Measurements from ENCODE around the gene ABCB9. TPM values are rescaled to one million over a fixed set of nuclear protein-coding genes. Genes with fewer than 3 reads are reported as not detected.
A peak's percentile ranks its signal among the peaks of the same experiment; 100 is the strongest.
"Not testable (repeated sequence)": the region's sequence is repeated elsewhere in the genome, so short reads cannot be mapped to it uniquely, and the experiment has no call there.

Gene ABCB9
- total RNA-seq, 2 experiments from 2014 or later, result 3.6 TPM

- no peaks in the 10 kb centered on the region for H3K36me3 Mint-ChIP-seq
- no peak overlapping the region for H3K4me3 Mint-ChIP-seq
- H3K27ac Mint-ChIP-seq, result no peak overlapping the region
- no peaks in the 10 kb centered on the region for H3K27me3 Mint-ChIP-seq
- H3K4me1 Mint-ChIP-seq, result peaks cover 20% of the 10 kb centered on the region
- no peaks in the 10 kb centered on the region for H3K9me3 Mint-ChIP-seq
- no peak for DNase-seq
Observed at GRCh38 chr12:122949405-122949804, 16.9 kb downstream of the ABCB9 start.

GRCh38 chr12:122948605-122949004, 17.7 kb downstream of the ABCB9 start:
- no peak overlapping the region for H3K4me3 Mint-ChIP-seq
- no peaks in the 10 kb centered on the region for H3K9me3 Mint-ChIP-seq
- H3K27me3 Mint-ChIP-seq, result no peaks in the 10 kb centered on the region
- H3K27ac Mint-ChIP-seq, result no peak overlapping the region
- peaks cover 20% of the 10 kb centered on the region for H3K4me1 Mint-ChIP-seq
- no peaks in the 10 kb centered on the region for H3K36me3 Mint-ChIP-seq
- DNase-seq, result no peak

- Mint-ChIP-seq H3K27ac (peak overlapping the region; percentile 74), H3K4me1 (peaks cover 29% of the 10 kb centered on the region), H3K36me3 (no peaks in the 10 kb centered on the region), H3K9me3 (no peaks in the 10 kb centered on the region), H3K27me3 (no peaks in the 10 kb centered on the region), H3K4me3 (no peak overlapping the region)
- DNase-seq, result no peak
Observed at GRCh38 chr12:122947352-122947792, 18.9 kb downstream of the ABCB9 start.

- peaks cover 27% of the 10 kb centered on the region for H3K4me1 Mint-ChIP-seq
- no peak overlapping the region for H3K4me3 Mint-ChIP-seq
- peak overlapping the region; percentile 74 for H3K27ac Mint-ChIP-seq
- H3K9me3 Mint-ChIP-seq, result no peaks in the 10 kb centered on the region
- H3K36me3 Mint-ChIP-seq, result no peaks in the 10 kb centered on the region
- no peaks in the 10 kb centered on the region for H3K27me3 Mint-ChIP-seq
- DNase-seq, result peak; percentile 88
Observed at GRCh38 chr12:122946690-122947341, 19.4 kb downstream of the ABCB9 start.

- Mint-ChIP-seq H3K27me3 (no peaks in the 10 kb centered on the region), H3K4me3 (no peak overlapping the region), H3K27ac (no peak overlapping the region), H3K4me1 (peaks cover 27% of the 10 kb centered on the region), H3K36me3 (no peaks in the 10 kb centered on the region), H3K9me3 (no peaks in the 10 kb centered on the region)
- DNase-seq, result no peak
Observed at GRCh38 chr12:122944605-122945592, 21.4 kb downstream of the ABCB9 start.

GRCh38 chr12:122943196-122943595, 23.1 kb downstream of the ABCB9 start:
- Mint-ChIP-seq H3K27me3 (no peaks in the 10 kb centered on the region), H3K27ac (no peak overlapping the region), H3K4me1 (peaks cover 27% of the 10 kb centered on the region), H3K4me3 (no peak overlapping the region), H3K9me3 (no peaks in the 10 kb centered on the region), H3K36me3 (no peaks in the 10 kb centered on the region)
- DNase-seq, result no peak

GRCh38 chr12:122942637-122943036, 23.6 kb downstream of the ABCB9 start:
- H3K36me3 Mint-ChIP-seq, result no peaks in the 10 kb centered on the region
- peaks cover 23% of the 10 kb centered on the region for H3K4me1 Mint-ChIP-seq
- no peaks in the 10 kb centered on the region for H3K9me3 Mint-ChIP-seq
- H3K27me3 Mint-ChIP-seq, result no peaks in the 10 kb centered on the region
- no peak overlapping the region for H3K4me3 Mint-ChIP-seq
- no peak overlapping the region for H3K27ac Mint-ChIP-seq
- DNase-seq, result no peak

- H3K4me3 Mint-ChIP-seq, DNase-seq, H3K27ac Mint-ChIP-seq, H3K9me3 Mint-ChIP-seq, H3K36me3 Mint-ChIP-seq, H3K27me3 Mint-ChIP-seq: not testable (repeated sequence)
- H3K4me1 Mint-ChIP-seq, result peaks cover 12% of the 10 kb centered on the region
Observed at GRCh38 chr12:122941351-122941750, 24.9 kb downstream of the ABCB9 start.

- Mint-ChIP-seq H3K36me3 (no peaks in the 10 kb centered on the region), H3K4me3 (no peak overlapping the region), H3K9me3 (no peaks in the 10 kb centered on the region), H3K27ac (no peak overlapping the region), H3K27me3 (no peaks in the 10 kb centered on the region), H3K4me1 (peaks cover 9% of the 10 kb centered on the region)
- no peak for DNase-seq
Observed at GRCh38 chr12:122939125-122939524, 27.1 kb downstream of the ABCB9 start.

- Mint-ChIP-seq H3K4me1 (peaks cover under 1% of the 10 kb centered on the region), H3K27me3 (no peaks in the 10 kb centered on the region), H3K27ac (no peak overlapping the region), H3K36me3 (no peaks in the 10 kb centered on the region), H3K9me3 (no peaks in the 10 kb centered on the region), H3K4me3 (no peak overlapping the region)
- DNase-seq, result no peak
Observed at GRCh38 chr12:122937622-122938091, 28.6 kb downstream of the ABCB9 start.

GRCh38 chr12:122935318-122935717, 30.9 kb downstream of the ABCB9 start:
- no peak overlapping the region for H3K4me3 Mint-ChIP-seq
- H3K27ac Mint-ChIP-seq, result no peak overlapping the region
- H3K36me3 Mint-ChIP-seq, result no peaks in the 10 kb centered on the region
- no peaks in the 10 kb centered on the region for H3K27me3 Mint-ChIP-seq
- no peak for DNase-seq
- no peaks in the 10 kb centered on the region for H3K9me3 Mint-ChIP-seq
- no peaks in the 10 kb centered on the region for H3K4me1 Mint-ChIP-seq

GRCh38 chr12:122934722-122935121, 31.5 kb downstream of the ABCB9 start:
- Mint-ChIP-seq H3K4me3 (no peak overlapping the region), H3K27me3 (no peaks in the 10 kb centered on the region), H3K36me3 (no peaks in the 10 kb centered on the region), H3K9me3 (no peaks in the 10 kb centered on the region), H3K4me1 (no peaks in the 10 kb centered on the region), H3K27ac (no peak overlapping the region)
- DNase-seq, result no peak

- Mint-ChIP-seq H3K4me3 (no peak overlapping the region), H3K36me3 (no peaks in the 10 kb centered on the region), H3K27me3 (no peaks in the 10 kb centered on the region), H3K27ac (no peak overlapping the region), H3K9me3 (no peaks in the 10 kb centered on the region), H3K4me1 (peaks cover 5% of the 10 kb centered on the region)
- no peak for DNase-seq
Observed at GRCh38 chr12:122932207-122932606, 34.1 kb downstream of the ABCB9 start.

- no peaks in the 10 kb centered on the region for H3K36me3 Mint-ChIP-seq
- DNase-seq, result no peak
- H3K27me3 Mint-ChIP-seq, result no peaks in the 10 kb centered on the region
- H3K27ac Mint-ChIP-seq, result no peak overlapping the region
- peaks cover 8% of the 10 kb centered on the region for H3K4me1 Mint-ChIP-seq
- H3K9me3 Mint-ChIP-seq, result no peaks in the 10 kb centered on the region
- H3K4me3 Mint-ChIP-seq, result no peak overlapping the region
Observed at GRCh38 chr12:122929812-122930211, 36.5 kb downstream of the ABCB9 start.

- Mint-ChIP-seq H3K27me3 (no peaks in the 10 kb centered on the region), H3K4me3 (no peak overlapping the region), H3K36me3 (no peaks in the 10 kb centered on the region), H3K27ac (no peak overlapping the region), H3K9me3 (no peaks in the 10 kb centered on the region), H3K4me1 (peaks cover 8% of the 10 kb centered on the region)
- no peak for DNase-seq
Observed at GRCh38 chr12:122929148-122929538, 37.1 kb downstream of the ABCB9 start.
